H4 (cell line): ENCODE results near the gene SLC17A9. TPM values are rescaled to one million over a fixed set of nuclear protein-coding genes. Genes with fewer than 3 reads are reported as not detected.

Experiments used
- DNase-seq: peaks from one replicate; pipeline ENCODE4 v3.0.0-alpha.2; 2015; ENCODE audit warnings: low spot score
- total RNA-seq: library from RNA; depleted of rRNA; stranded (reverse); fragments of >200 nt; shearing (Covaris generic); gene quantifications from 2 replicates; pipeline ENCODE4 v1.2.3, GENCODE V29; 2014; rRNA removed

The SLC17A9 gene
- total RNA-seq, 1 experiment from 2014 or later = not detected

DNA sequence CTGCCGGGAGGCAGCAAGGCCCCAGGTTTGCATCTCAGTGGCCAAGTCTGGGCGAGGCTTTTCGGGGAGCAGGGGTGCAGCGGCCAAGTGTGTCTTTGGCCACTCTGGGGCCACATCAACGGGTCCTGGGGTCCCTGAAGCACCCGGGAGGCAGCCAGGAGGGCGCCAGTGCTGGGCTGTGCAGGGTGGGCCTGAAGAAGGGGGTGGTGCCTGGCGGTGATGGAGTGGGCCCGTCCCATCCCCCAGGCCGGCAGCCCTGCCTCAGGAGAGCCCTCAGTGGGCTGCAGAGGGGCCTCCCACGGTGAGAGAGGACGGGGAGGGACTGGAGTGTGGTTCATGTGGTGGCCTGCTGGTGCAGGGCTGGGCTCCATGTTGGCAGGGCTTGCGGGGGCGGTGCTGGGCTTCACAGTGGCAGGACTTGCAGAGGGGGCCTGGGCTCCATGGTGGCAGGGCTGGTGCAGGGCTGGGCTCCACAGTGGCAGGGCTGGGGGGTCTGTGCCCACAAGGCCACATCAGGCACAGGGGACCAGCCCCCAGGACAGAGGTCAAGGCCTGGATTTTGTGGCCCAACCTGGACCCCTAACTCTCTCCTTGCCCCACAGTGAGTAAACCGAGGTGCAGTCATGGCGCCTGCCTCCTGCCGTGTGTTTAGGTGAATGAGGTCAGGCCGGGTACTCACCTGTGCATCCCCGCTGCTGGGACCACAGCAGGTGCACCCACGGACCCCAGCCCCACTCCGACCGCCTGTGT lies 64.7 kb downstream of the SLC17A9 start:
- DNase-seq = no peak

- DNase-seq = no peak
Measured at GRCh38 chr20:63017826-63018411, 65.4 kb downstream of the SLC17A9 start.

Other genes starting within 250 kb of the SLC17A9 start
- not detected in 2 replicates for gene NTSR1, start 243.9 kb upstream of the SLC17A9 start, total RNA-seq
- gene MRGBP, start 156.2 kb upstream of the SLC17A9 start, total RNA-seq = 33.9 and 34.2 TPM in 2 replicates
- 30.9 and 43.8 TPM in 2 replicates for gene OGFR, start 147.9 kb upstream of the SLC17A9 start, total RNA-seq
- gene COL9A3, start 135.7 kb upstream of the SLC17A9 start, total RNA-seq = not detected in 2 replicates
- 10.3 and 11.7 TPM in 2 replicates for gene TCFL5, start 90.9 kb upstream of the SLC17A9 start, total RNA-seq
- 14.7 and 16.9 TPM in 2 replicates for gene DIDO1, start 26.2 kb upstream of the SLC17A9 start, total RNA-seq
- 19.6 and 23.7 TPM in 2 replicates for gene GID8, start 14.6 kb upstream of the SLC17A9 start, total RNA-seq
- gene BHLHE23, start 54.3 kb downstream of the SLC17A9 start, total RNA-seq = not detected in 2 replicates